Ectodermal cell (in vitro differentiated cells): ENCODE data around the gene MYL5. TPM values are rescaled to one million over a fixed set of nuclear protein-coding genes. Genes with fewer than 3 reads are reported as not detected.

ENCODE experiments used
- H3K27ac ChIP-seq: 2 replicates; pipeline ENCODE4 v1.7.0; 2013; ENCODE audit warnings: mild to moderate bottlenecking, low read depth, low read length; ENCODE audit not compliant: insufficient read depth, poor library complexity, severe bottlenecking
- H3K27me3 ChIP-seq: 2 replicates; pipeline ENCODE4 v1.7.0; 2013; ENCODE audit warnings: mild to moderate bottlenecking, low read length; ENCODE audit not compliant: insufficient read depth, control insufficient read depth, poor library complexity, severe bottlenecking
- H3K36me3 ChIP-seq: one replicate; pipeline ENCODE4 v1.7.0; 2013; ENCODE audit warnings: low read length; ENCODE audit not compliant: control insufficient read depth, insufficient read depth
- H3K4me1 ChIP-seq: one replicate; pipeline ENCODE4 v1.7.0; 2013; ENCODE audit warnings: low read length; ENCODE audit not compliant: control insufficient read depth, insufficient read depth
- H3K4me3 ChIP-seq: 2 replicates; pipeline ENCODE4 v1.7.0; 2013; ENCODE audit warnings: low read depth, low read length, control low read depth; ENCODE audit not compliant: insufficient read depth
- H3K9me3 ChIP-seq: 2 replicates; pipeline ENCODE4 v1.7.0; 2013; ENCODE audit warnings: mild to moderate bottlenecking, low read length, moderate library complexity; ENCODE audit not compliant: control insufficient read depth
- WGBS, 2 experiments: methylation state at CpG; one replicate each; pipeline ENCODE4 v1.1.7; 2013; ENCODE audit warnings: missing lambda C conversion rate in 2 of 2; 5-methylcytosine and 5-hydroxymethylcytosine counted together
- polyA plus RNA-seq, 4 experiments: library from polyadenylated mRNA; stranded (reverse); fragments of 50-300 nt; gene quantifications; one replicate each; pipeline ENCODE4 v1.2.3, GENCODE V29; 2013

MYL5 gene
- 9.9 TPM for polyA plus RNA-seq (2013, experiment 1 of 4)
- 11.7 TPM for polyA plus RNA-seq (2013, experiment 2 of 4)
- polyA plus RNA-seq (2013, experiment 3 of 4) = 7.2 TPM
- polyA plus RNA-seq (2013, experiment 4 of 4) = 9.0 TPM

- H3K4me3 ChIP-seq = peak within 1 kb of the TSS; percentile 94
- peaks cover 10% of the 10 kb centered on the region for H3K4me1 ChIP-seq
- WGBS, 2 experiments = 1% methylated on average over 84 of the region's 84 CpGs
- no peaks in the 10 kb centered on the region for H3K27me3 ChIP-seq
- peaks cover 13% of the 10 kb centered on the region for H3K36me3 ChIP-seq
- H3K9me3 ChIP-seq = no peaks in the 10 kb centered on the region
- H3K27ac ChIP-seq = no peak within 1 kb of the TSS
Observed at GRCh38 chr4:674172-675035, at the start of gene MYL5, which contains the start of gene ATP5ME. Gene MYL5, plus strand, starts transcription at chr4:674542. Its CDS starts 3,485 bp downstream, at chr4:678027. Gene ATP5ME, minus strand, starts transcription at chr4:674276. Its CDS starts 29 bp downstream, at chr4:674247.

- no peaks in the 10 kb centered on the region for H3K36me3 ChIP-seq
- H3K27ac ChIP-seq = peak within 1 kb of the TSS; percentile 55
- WGBS, 2 experiments = 75 to 80% methylated on average over 21 of the region's 21 CpGs
- H3K4me3 ChIP-seq = peak within 1 kb of the TSS; percentile 10
- no peaks in the 10 kb centered on the region for H3K9me3 ChIP-seq
- no peaks in the 10 kb centered on the region for H3K27me3 ChIP-seq
- H3K4me1 ChIP-seq = peaks cover 21% of the 10 kb centered on the region
Observed at GRCh38 chr4:624705-625590, 49.4 kb upstream of the MYL5 start, which contains the start of gene PDE6B. Gene PDE6B, plus strand, starts transcription at chr4:625573. Its CDS starts 54 bp downstream, at chr4:625627.

- Histone ChIP-seq H3K9me3 (no peaks in the 10 kb centered on the region), H3K27me3 (no peaks in the 10 kb centered on the region), H3K36me3 (no peaks in the 10 kb centered on the region), H3K4me3 (peak overlapping the region; percentile 10), H3K4me1 (peaks cover 28% of the 10 kb centered on the region), H3K27ac (no peak overlapping the region)
- WGBS, 2 experiments = 95% methylated on average over 39 of the region's 39 CpGs
Observed at GRCh38 chr4:625631-626161, 48.6 kb upstream of the MYL5 start.

- no peak overlapping the region for H3K4me3 ChIP-seq
- WGBS, 2 experiments = 89 to 90% methylated on average over 20 of the region's 20 CpGs
Observed at GRCh38 chr4:626201-627091, 47.9 kb upstream of the MYL5 start.

GRCh38 chr4:627347-628125 lies 46.8 kb upstream of the MYL5 start:
- no peak overlapping the region for H3K4me3 ChIP-seq
- no peak overlapping the region for H3K27ac ChIP-seq
- H3K36me3 ChIP-seq = no peaks in the 10 kb centered on the region
- H3K9me3 ChIP-seq = no peaks in the 10 kb centered on the region
- H3K4me1 ChIP-seq = peaks cover 28% of the 10 kb centered on the region
- H3K27me3 ChIP-seq = no peaks in the 10 kb centered on the region
- 89 to 90% methylated on average over 14 of the region's 15 CpGs for WGBS, 2 experiments

More at GRCh38 chr4:626201-627091, 47.9 kb upstream of the MYL5 start:
- H3K36me3 ChIP-seq = no peaks in the 10 kb centered on the region
- H3K9me3 ChIP-seq = no peaks in the 10 kb centered on the region
- peaks cover 28% of the 10 kb centered on the region for H3K4me1 ChIP-seq
- no peak overlapping the region for H3K27ac ChIP-seq
- no peaks in the 10 kb centered on the region for H3K27me3 ChIP-seq

- peaks cover 28% of the 10 kb centered on the region for H3K4me1 ChIP-seq
- WGBS, 2 experiments = 95 to 96% methylated on average over 17 of the region's 17 CpGs
- H3K27ac ChIP-seq = no peak overlapping the region
- H3K4me3 ChIP-seq = no peak overlapping the region
- H3K27me3 ChIP-seq = no peaks in the 10 kb centered on the region
- H3K36me3 ChIP-seq = no peaks in the 10 kb centered on the region
- no peaks in the 10 kb centered on the region for H3K9me3 ChIP-seq
Observed at GRCh38 chr4:628311-628741, 46.0 kb upstream of the MYL5 start.

- WGBS, 2 experiments = 93 to 94% methylated on average over 27 of the region's 27 CpGs
- no peak overlapping the region for H3K27ac ChIP-seq
- no peaks in the 10 kb centered on the region for H3K9me3 ChIP-seq
- peaks cover 23% of the 10 kb centered on the region for H3K4me1 ChIP-seq
- no peaks in the 10 kb centered on the region for H3K36me3 ChIP-seq
- no peak overlapping the region for H3K4me3 ChIP-seq
- H3K27me3 ChIP-seq = no peaks in the 10 kb centered on the region
Observed at GRCh38 chr4:628821-629635, 45.3 kb upstream of the MYL5 start.

GRCh38 chr4:629636-629914 lies 44.8 kb upstream of the MYL5 start:
- Histone ChIP-seq H3K4me1 (peaks cover 17% of the 10 kb centered on the region), H3K27ac (no peak overlapping the region), H3K9me3 (no peaks in the 10 kb centered on the region), H3K4me3 (no peak overlapping the region), H3K27me3 (no peaks in the 10 kb centered on the region), H3K36me3 (no peaks in the 10 kb centered on the region)
- WGBS, 2 experiments = 93 to 95% methylated on average over 9 of the region's 9 CpGs
